GM19467 (cell line): ENCODE measurements around the gene CYP26A1.

Experiments used
- ATAC-seq: cut with Tn5 transposase; IDR thresholded peaks from one replicate; pipeline ENCODE4 v1.9.1; 2021; ENCODE audit warnings: mild to moderate bottlenecking, moderate library complexity; ENCODE audit not compliant: unreplicated experiment

The CYP26A1 gene

GRCh38 chr10:93110472-93111146 lies 36.9 kb downstream of the CYP26A1 start:
- peak; percentile 52 for ATAC-seq

- no peak for ATAC-seq
These were observed 39.3 kb downstream of the CYP26A1 start for GRCh38 chr10:93113042-93113441.

- ATAC-seq, result no peak
These were observed 42.1 kb downstream of the CYP26A1 start for GRCh38 chr10:93115661-93116383.

- ATAC-seq, result no peak
These were observed 47.6 kb downstream of the CYP26A1 start for GRCh38 chr10:93121311-93121710.

GRCh38 chr10:93123766-93124165 lies 50.1 kb downstream of the CYP26A1 start:
- no peak for ATAC-seq

GRCh38 chr10:93124580-93125318 lies 51.1 kb downstream of the CYP26A1 start:
- ATAC-seq, result no peak

GRCh38 chr10:93125966-93126365 lies 52.3 kb downstream of the CYP26A1 start:
- ATAC-seq, result no peak

- ATAC-seq, result no peak
These were observed 52.9 kb downstream of the CYP26A1 start for GRCh38 chr10:93126483-93127052.
